Measurements from ENCODE around the gene SUMF2.
"Not testable (repeated sequence)": the region's sequence is repeated elsewhere in the genome, so short reads cannot be mapped to it uniquely, and the experiment has no call there.

DNA sequence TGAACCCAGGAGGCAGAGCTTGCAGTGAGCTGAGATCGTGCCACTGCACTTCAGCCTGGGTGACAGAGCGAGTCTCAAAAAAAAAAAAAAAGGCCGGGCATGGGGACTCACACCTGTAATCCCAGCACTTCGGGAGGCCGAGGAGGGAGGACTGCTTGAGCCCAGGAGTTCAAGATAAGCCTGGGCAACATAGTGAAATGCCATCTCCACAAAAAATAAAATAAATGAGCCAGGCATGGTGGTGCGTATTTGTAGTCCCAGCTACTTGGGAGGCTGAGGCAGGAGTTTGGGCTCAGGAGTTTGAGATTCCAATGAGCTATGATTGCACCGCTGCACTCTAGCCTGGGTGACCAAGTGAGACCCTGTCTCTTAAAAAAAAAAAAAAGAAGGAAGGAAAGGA lies 31.5 kb upstream of the SUMF2 start:
- TF ChIP-seq CHD2 (IDR thresholded peaks at IDR 0.05; ENCODE audit: low read depth, low read length); SIN3A (IDR thresholded peaks at IDR 0.05; ENCODE audit: borderline replicate concordance, low read depth, low read length): not testable (repeated sequence)
- TF ChIP-seq, protein P1, sequence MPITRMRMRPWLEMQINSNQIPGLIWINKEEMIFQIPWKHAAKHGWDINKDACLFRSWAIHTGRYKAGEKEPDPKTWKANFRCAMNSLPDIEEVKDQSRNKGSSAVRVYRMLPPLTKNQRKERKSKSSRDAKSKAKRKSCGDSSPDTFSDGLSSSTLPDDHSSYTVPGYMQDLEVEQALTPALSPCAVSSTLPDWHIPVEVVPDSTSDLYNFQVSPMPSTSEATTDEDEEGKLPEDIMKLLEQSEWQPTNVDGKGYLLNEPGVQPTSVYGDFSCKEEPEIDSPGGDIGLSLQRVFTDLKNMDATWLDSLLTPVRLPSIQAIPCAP (CRISPR knock-in tag; IDR thresholded peaks at IDR 0.05; ENCODE audit: low read depth) = not testable (repeated sequence)

All from HepG2 (cell line).